ENCODE results near the gene MORC4.
"Not testable (repeated sequence)": the region's sequence is repeated elsewhere in the genome, so short reads cannot be mapped to it uniquely, and the experiment has no call there.

The MORC4 gene

DNA sequence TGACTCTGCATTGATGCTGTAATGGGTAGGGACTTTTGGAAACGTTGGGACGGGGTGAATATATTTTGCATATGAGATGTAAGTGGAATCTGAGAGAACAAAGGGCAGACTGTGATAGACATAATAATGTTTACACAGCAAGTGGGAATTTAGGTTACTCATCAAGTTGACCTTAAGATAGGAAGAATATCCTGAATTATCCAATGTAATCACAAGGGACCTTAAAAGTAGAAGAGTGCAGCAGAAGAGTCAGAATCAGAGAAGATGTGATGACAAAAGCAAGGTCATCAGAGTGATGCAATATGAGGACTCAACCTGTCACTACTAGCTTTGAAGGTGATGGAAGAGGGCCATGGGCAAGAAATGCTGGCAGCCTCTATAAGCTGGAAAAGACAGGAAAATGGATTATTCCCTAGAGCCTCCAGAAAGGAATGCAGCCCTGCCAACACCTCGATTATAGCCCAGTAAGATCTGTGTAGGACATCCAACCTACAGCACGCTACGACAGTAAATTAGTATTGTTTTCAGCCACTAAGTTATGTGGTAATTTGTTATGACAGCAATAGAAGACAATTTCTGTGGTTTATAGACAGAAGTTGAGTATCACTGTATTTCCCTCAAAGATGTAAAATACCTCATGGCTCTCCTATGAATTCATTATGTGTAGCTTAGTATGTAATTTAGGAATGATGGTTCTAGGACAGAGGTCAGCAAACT is 26.4 kb downstream of the MORC4 start:
- H4K91ac ChIP-seq (ENCODE audit: low read depth, low read length, poor library complexity) = no peak overlapping the region
- H3K9me3 ChIP-seq (replicated peaks in 1 of 2; ENCODE audit: control insufficient read depth in 2 of 2, insufficient read depth in 1 of 2, low read depth in 1 of 2, low read length in 2 of 2) = no peaks in the 10 kb centered on the region
- no peaks in the 10 kb centered on the region for H3K27me3 ChIP-seq (ENCODE audit: control insufficient read depth in 3 of 3, insufficient read depth in 3 of 3, low read depth in 1 of 3, low read length in 3 of 3)
- H2BK12ac ChIP-seq (ENCODE audit: low read length) = no peak overlapping the region
- no peak overlapping the region for H3K9ac ChIP-seq (ENCODE audit: low read depth, low read length, poor library complexity)
- no peak overlapping the region for H2BK5ac ChIP-seq (ENCODE audit: low read length)
- no peaks in the 10 kb centered on the region for H3K79me1 ChIP-seq (ENCODE audit: low read depth, low read length)
- no peak overlapping the region for H2AK5ac ChIP-seq (ENCODE audit: low read depth, low read length)
- no peak for DNase-seq (ENCODE audit: low spot score)
- H3K4me2 ChIP-seq (ENCODE audit: insufficient read depth, low read length, poor library complexity, severe bottlenecking) = no peak overlapping the region
- no peak overlapping the region for H3K4ac ChIP-seq (ENCODE audit: low read length)
- H3K18ac ChIP-seq (ENCODE audit: low read length) = no peak overlapping the region
- no peak overlapping the region for H3K27ac ChIP-seq (replicated peaks; ENCODE audit: low read length)
- WGBS, 2 donors (ENCODE audit: extremely low coverage in 2 of 2, insufficient read length in 2 of 2, insufficient replicate concordance in 1 of 2) = no CpG with 5 or more reads among the region's 5 CpGs
- H3K4me1 ChIP-seq (ENCODE audit: control insufficient read depth in 2 of 2, insufficient read depth in 1 of 2, low read depth in 1 of 2, low read length in 2 of 2) = no peaks in the 10 kb centered on the region
- no peak overlapping the region for H2AFZ ChIP-seq (ENCODE audit: low read length)
- no peaks in the 10 kb centered on the region for H3K36me3 ChIP-seq (replicated peaks in 1 of 2; ENCODE audit: control insufficient read depth in 2 of 2, insufficient read depth in 2 of 2, low read length in 2 of 2)
- H2BK120ac ChIP-seq (ENCODE audit: low read depth, low read length) = no peak overlapping the region
- no peak overlapping the region for H3K4me3 ChIP-seq (ENCODE audit: low read length in 2 of 2)
- no peak overlapping the region for H3K23ac ChIP-seq (ENCODE audit: low read depth, low read length, poor library complexity)
- H3K14ac ChIP-seq (ENCODE audit: low read length) = no peak overlapping the region
- no peak overlapping the region for H2BK15ac ChIP-seq (ENCODE audit: low read length)
- no peak overlapping the region for H4K8ac ChIP-seq (ENCODE audit: low read depth, low read length)

- no peak overlapping the region for H4K8ac ChIP-seq (ENCODE audit: low read depth, low read length)
- no peak overlapping the region for H3K27ac ChIP-seq (replicated peaks; ENCODE audit: low read length)
- no peak overlapping the region for H3K4ac ChIP-seq (ENCODE audit: low read length)
- no peaks in the 10 kb centered on the region for H3K36me3 ChIP-seq (replicated peaks in 1 of 2; ENCODE audit: control insufficient read depth in 2 of 2, insufficient read depth in 2 of 2, low read length in 2 of 2)
- H2AK5ac ChIP-seq (ENCODE audit: low read depth, low read length) = no peak overlapping the region
- H3K4me2 ChIP-seq (ENCODE audit: insufficient read depth, low read length, poor library complexity, severe bottlenecking) = no peak overlapping the region
- no peak overlapping the region for H2AFZ ChIP-seq (ENCODE audit: low read length)
- H2BK12ac ChIP-seq (ENCODE audit: low read length) = no peak overlapping the region
- H3K4me3 ChIP-seq (ENCODE audit: low read length in 2 of 2) = no peak overlapping the region
- no peak for DNase-seq (ENCODE audit: low spot score)
- no peak overlapping the region for H3K9ac ChIP-seq (ENCODE audit: low read depth, low read length, poor library complexity)
- no peak overlapping the region for H2BK5ac ChIP-seq (ENCODE audit: low read length)
- no peak overlapping the region for H3K14ac ChIP-seq (ENCODE audit: low read length)
- no peak overlapping the region for H3K18ac ChIP-seq (ENCODE audit: low read length)
- H2BK15ac ChIP-seq (ENCODE audit: low read length) = no peak overlapping the region
- no peaks in the 10 kb centered on the region for H3K9me3 ChIP-seq (replicated peaks in 1 of 2; ENCODE audit: control insufficient read depth in 2 of 2, insufficient read depth in 1 of 2, low read depth in 1 of 2, low read length in 2 of 2)
- H4K91ac ChIP-seq (ENCODE audit: low read depth, low read length, poor library complexity) = no peak overlapping the region
- no peak overlapping the region for H3K23ac ChIP-seq (ENCODE audit: low read depth, low read length, poor library complexity)
- H3K4me1 ChIP-seq (ENCODE audit: control insufficient read depth in 2 of 2, insufficient read depth in 1 of 2, low read depth in 1 of 2, low read length in 2 of 2) = no peaks in the 10 kb centered on the region
- no peaks in the 10 kb centered on the region for H3K27me3 ChIP-seq (ENCODE audit: control insufficient read depth in 3 of 3, insufficient read depth in 3 of 3, low read depth in 1 of 3, low read length in 3 of 3)
- no peak overlapping the region for H2BK120ac ChIP-seq (ENCODE audit: low read depth, low read length)
- no peaks in the 10 kb centered on the region for H3K79me1 ChIP-seq (ENCODE audit: low read depth, low read length)
These were observed 27.1 kb downstream of the MORC4 start for GRCh38 chrX:106972896-106973295.

- H3K4me3 ChIP-seq (ENCODE audit: low read length in 2 of 2); H2AFZ ChIP-seq (ENCODE audit: low read length); H3K36me3 ChIP-seq (replicated peaks in 1 of 2; ENCODE audit: control insufficient read depth in 2 of 2, insufficient read depth in 2 of 2, low read length in 2 of 2); H3K4ac ChIP-seq (ENCODE audit: low read length); H3K14ac ChIP-seq (ENCODE audit: low read length); H3K4me2 ChIP-seq (ENCODE audit: insufficient read depth, low read length, poor library complexity, severe bottlenecking); DNase-seq (ENCODE audit: low spot score); H3K79me1 ChIP-seq (ENCODE audit: low read depth, low read length); H4K91ac ChIP-seq (ENCODE audit: low read depth, low read length, poor library complexity); H2BK12ac ChIP-seq (ENCODE audit: low read length); H3K4me1 ChIP-seq (ENCODE audit: control insufficient read depth in 2 of 2, insufficient read depth in 1 of 2, low read depth in 1 of 2, low read length in 2 of 2); H4K8ac ChIP-seq (ENCODE audit: low read depth, low read length); H3K9me3 ChIP-seq (replicated peaks in 1 of 2; ENCODE audit: control insufficient read depth in 2 of 2, insufficient read depth in 1 of 2, low read depth in 1 of 2, low read length in 2 of 2); H3K9ac ChIP-seq (ENCODE audit: low read depth, low read length, poor library complexity); H2BK15ac ChIP-seq (ENCODE audit: low read length); H3K18ac ChIP-seq (ENCODE audit: low read length); H3K23ac ChIP-seq (ENCODE audit: low read depth, low read length, poor library complexity); H2BK5ac ChIP-seq (ENCODE audit: low read length); H3K27ac ChIP-seq (replicated peaks; ENCODE audit: low read length); H3K27me3 ChIP-seq (ENCODE audit: control insufficient read depth in 3 of 3, insufficient read depth in 3 of 3, low read depth in 1 of 3, low read length in 3 of 3); H2AK5ac ChIP-seq (ENCODE audit: low read depth, low read length); H2BK120ac ChIP-seq (ENCODE audit: low read depth, low read length): not testable (repeated sequence)
- whole genome bisulfite sequencing, 2 donors (ENCODE audit: extremely low coverage in 2 of 2, insufficient read length in 2 of 2, insufficient replicate concordance in 1 of 2) = no CpG with 5 or more reads among the region's 6 CpGs
These were observed 33.5 kb downstream of the MORC4 start for GRCh38 chrX:106966547-106966946.

- Histone ChIP-seq H3K27me3 (ENCODE audit: control insufficient read depth in 3 of 3, insufficient read depth in 3 of 3, low read depth in 1 of 3, low read length in 3 of 3) (no peaks in the 10 kb centered on the region), H3K4me1 (ENCODE audit: control insufficient read depth in 2 of 2, insufficient read depth in 1 of 2, low read depth in 1 of 2, low read length in 2 of 2) (no peaks in the 10 kb centered on the region), H3K23ac (ENCODE audit: low read depth, low read length, poor library complexity) (no peak overlapping the region), H3K9me3 (replicated peaks in 1 of 2; ENCODE audit: control insufficient read depth in 2 of 2, insufficient read depth in 1 of 2, low read depth in 1 of 2, low read length in 2 of 2) (no peaks in the 10 kb centered on the region), H3K4me3 (ENCODE audit: low read length in 2 of 2) (no peak overlapping the region), H2BK15ac (ENCODE audit: low read length) (no peak overlapping the region), H2BK12ac (ENCODE audit: low read length) (no peak overlapping the region), H3K9ac (ENCODE audit: low read depth, low read length, poor library complexity) (no peak overlapping the region), H3K27ac (replicated peaks; ENCODE audit: low read length) (no peak overlapping the region), H4K8ac (ENCODE audit: low read depth, low read length) (no peak overlapping the region), H3K79me1 (ENCODE audit: low read depth, low read length) (no peaks in the 10 kb centered on the region), H3K4me2 (ENCODE audit: insufficient read depth, low read length, poor library complexity, severe bottlenecking) (no peak overlapping the region), H3K36me3 (replicated peaks in 1 of 2; ENCODE audit: control insufficient read depth in 2 of 2, insufficient read depth in 2 of 2, low read length in 2 of 2) (peaks cover 0 to 7% of the 10 kb centered on the region in 2 donors), H3K14ac (ENCODE audit: low read length) (no peak overlapping the region), H3K18ac (ENCODE audit: low read length) (no peak overlapping the region), H2BK120ac (ENCODE audit: low read depth, low read length) (no peak overlapping the region), H4K91ac (ENCODE audit: low read depth, low read length, poor library complexity) (no peak overlapping the region), H3K4ac (ENCODE audit: low read length) (no peak overlapping the region), H2AK5ac (ENCODE audit: low read depth, low read length) (no peak overlapping the region), H2AFZ (ENCODE audit: low read length) (no peak overlapping the region), H2BK5ac (ENCODE audit: low read length) (no peak overlapping the region)
- DNase-seq (ENCODE audit: low spot score) = no peak
- WGBS, 2 donors (ENCODE audit: extremely low coverage in 2 of 2, insufficient read length in 2 of 2, insufficient replicate concordance in 1 of 2) = no CpG with 5 or more reads among the region's 1 CpG
These were observed 35.7 kb downstream of the MORC4 start for GRCh38 chrX:106964290-106964689.
